Neutrophil (primary cell): Measurements from ENCODE around the gene MYO1B.

Experiments
- H3K27ac ChIP-seq: fragments of 200-600 bp; sonication (generic); 2 replicates; pipeline ENCODE4 v1.5.1; 2016; ENCODE audit warnings: mild to moderate bottlenecking, moderate library complexity
- H3K27me3 ChIP-seq: fragments of 200-600 bp; sonication (generic); 2 replicates; pipeline ENCODE4 v1.6.0; 2016; ENCODE audit warnings: mild to moderate bottlenecking
- H3K36me3 ChIP-seq: fragments of 200-600 bp; sonication (generic); 2 replicates; pipeline ENCODE4 v1.5.1; 2017
- H3K4me1 ChIP-seq, 2 experiments: fragments of 200-600 bp in 1 of 2; sonication (generic) in 1 of 2; 1 replicate in 1 of 2; 2 replicates in 1 of 2; pipeline versions ENCODE4 v1.5.1 to v1.6.1; 2013 to 2016; ENCODE audit warnings: low read depth in 1 of 2, low read length in 1 of 2, mild to moderate bottlenecking in 1 of 2, moderate library complexity in 1 of 2; ENCODE audit not compliant: control insufficient read depth in 1 of 2, insufficient read depth in 1 of 2
- H3K4me3 ChIP-seq, 2 experiments: fragments of 200-600 bp in 1 of 2; sonication (generic) in 1 of 2; 1 replicate in 1 of 2; 2 replicates in 1 of 2; pipeline ENCODE4 v1.5.1; 2013 to 2016; ENCODE audit warnings: low read depth in 1 of 2, low read length in 1 of 2, mild to moderate bottlenecking in 1 of 2, moderate library complexity in 1 of 2
- H3K9me3 ChIP-seq: fragments of 200-600 bp; sonication (generic); 2 replicates; pipeline ENCODE4 v1.5.1; 2016
- TF ChIP-seq, protein P1 (sequence below): fragments of 200-600 bp; sonication (generic); IDR thresholded peaks from 2 replicates; pipeline ENCODE4 v1.5.1; 2016; ENCODE audit warnings: antibody characterized with exemption

MYO1B gene

GRCh38 chr2:191202209-191202721 lies 42.9 kb upstream of the MYO1B start:
- TF ChIP-seq, protein P1, sequence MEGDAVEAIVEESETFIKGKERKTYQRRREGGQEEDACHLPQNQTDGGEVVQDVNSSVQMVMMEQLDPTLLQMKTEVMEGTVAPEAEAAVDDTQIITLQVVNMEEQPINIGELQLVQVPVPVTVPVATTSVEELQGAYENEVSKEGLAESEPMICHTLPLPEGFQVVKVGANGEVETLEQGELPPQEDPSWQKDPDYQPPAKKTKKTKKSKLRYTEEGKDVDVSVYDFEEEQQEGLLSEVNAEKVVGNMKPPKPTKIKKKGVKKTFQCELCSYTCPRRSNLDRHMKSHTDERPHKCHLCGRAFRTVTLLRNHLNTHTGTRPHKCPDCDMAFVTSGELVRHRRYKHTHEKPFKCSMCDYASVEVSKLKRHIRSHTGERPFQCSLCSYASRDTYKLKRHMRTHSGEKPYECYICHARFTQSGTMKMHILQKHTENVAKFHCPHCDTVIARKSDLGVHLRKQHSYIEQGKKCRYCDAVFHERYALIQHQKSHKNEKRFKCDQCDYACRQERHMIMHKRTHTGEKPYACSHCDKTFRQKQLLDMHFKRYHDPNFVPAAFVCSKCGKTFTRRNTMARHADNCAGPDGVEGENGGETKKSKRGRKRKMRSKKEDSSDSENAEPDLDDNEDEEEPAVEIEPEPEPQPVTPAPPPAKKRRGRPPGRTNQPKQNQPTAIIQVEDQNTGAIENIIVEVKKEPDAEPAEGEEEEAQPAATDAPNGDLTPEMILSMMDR: no peak
- H3K27ac ChIP-seq: no peak overlapping the region
- H3K9me3 ChIP-seq: no peaks in the 10 kb centered on the region
- H3K4me1 ChIP-seq: peaks cover 6 to 13% of the 10 kb centered on the region in 2 experiments
- peaks cover 6% of the 10 kb centered on the region for H3K27me3 ChIP-seq
- no peak overlapping the region for H3K4me3 ChIP-seq
- no peaks in the 10 kb centered on the region for H3K36me3 ChIP-seq

GRCh38 chr2:191202881-191203397 lies 42.3 kb upstream of the MYO1B start:
- TF ChIP-seq, protein P1: no peak
- Histone ChIP-seq H3K27ac (no peak overlapping the region), H3K36me3 (no peaks in the 10 kb centered on the region), H3K4me1 (peaks cover 5 to 10% of the 10 kb centered on the region in 2 experiments), H3K9me3 (no peaks in the 10 kb centered on the region), H3K27me3 (peaks cover 6% of the 10 kb centered on the region), H3K4me3 (no peak overlapping the region)

GRCh38 chr2:191204433-191204832 lies 40.8 kb upstream of the MYO1B start:
- no peaks in the 10 kb centered on the region for H3K36me3 ChIP-seq
- peaks cover 6% of the 10 kb centered on the region for H3K27me3 ChIP-seq
- no peak overlapping the region for H3K27ac ChIP-seq
- H3K9me3 ChIP-seq: no peaks in the 10 kb centered on the region
- H3K4me1 ChIP-seq: peaks cover 5 to 10% of the 10 kb centered on the region in 2 experiments
- TF ChIP-seq, protein P1: no peak
- no peak overlapping the region for H3K4me3 ChIP-seq

DNA sequence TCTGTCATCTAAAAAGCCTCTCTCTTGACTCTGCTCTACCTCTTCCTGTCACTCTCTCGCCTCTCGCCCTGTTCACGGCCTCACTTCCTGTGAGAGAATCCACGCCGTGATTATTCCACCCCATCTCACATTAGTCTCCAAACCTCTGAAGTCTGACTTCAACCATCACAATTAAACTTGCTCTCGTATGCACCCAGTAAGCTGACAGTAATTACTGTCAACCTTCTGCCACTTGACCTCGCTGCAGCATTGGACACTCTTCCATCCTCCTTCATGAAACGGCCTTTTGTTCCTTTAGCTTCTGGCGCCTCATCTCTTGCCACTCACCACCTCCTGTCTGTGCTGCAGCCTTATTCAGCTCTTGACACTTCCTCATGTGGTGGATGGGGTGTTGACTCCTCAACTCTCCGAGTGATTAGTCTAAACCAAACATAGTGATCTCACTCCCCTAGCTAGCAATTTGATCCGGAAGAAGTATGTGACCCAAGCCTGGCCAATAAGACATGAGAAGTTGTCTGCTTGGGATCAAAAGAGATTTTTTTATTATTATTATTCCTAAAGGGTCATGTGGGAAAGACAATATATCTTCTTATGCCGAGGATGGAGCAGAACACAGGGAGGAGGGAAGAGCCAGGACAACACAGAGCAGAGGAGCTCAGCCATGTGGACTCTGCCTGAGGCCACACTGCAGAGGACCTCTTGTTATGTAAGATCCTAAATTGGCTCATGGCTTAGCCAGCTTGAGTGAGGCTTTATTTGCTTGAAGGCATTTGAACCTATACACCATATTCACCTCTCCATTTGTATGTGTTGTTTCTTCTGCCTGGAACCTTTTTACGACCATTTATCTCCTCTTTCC lies 38.4 kb upstream of the MYO1B start:
- H3K27ac ChIP-seq: no peak overlapping the region
- H3K4me1 ChIP-seq: peaks cover 5 to 10% of the 10 kb centered on the region in 2 experiments
- H3K4me3 ChIP-seq: no peak overlapping the region
- H3K27me3 ChIP-seq: peaks cover 5% of the 10 kb centered on the region
- TF ChIP-seq, protein P1: no peak
- H3K9me3 ChIP-seq: peaks cover 3% of the 10 kb centered on the region
- H3K36me3 ChIP-seq: no peaks in the 10 kb centered on the region

DNA sequence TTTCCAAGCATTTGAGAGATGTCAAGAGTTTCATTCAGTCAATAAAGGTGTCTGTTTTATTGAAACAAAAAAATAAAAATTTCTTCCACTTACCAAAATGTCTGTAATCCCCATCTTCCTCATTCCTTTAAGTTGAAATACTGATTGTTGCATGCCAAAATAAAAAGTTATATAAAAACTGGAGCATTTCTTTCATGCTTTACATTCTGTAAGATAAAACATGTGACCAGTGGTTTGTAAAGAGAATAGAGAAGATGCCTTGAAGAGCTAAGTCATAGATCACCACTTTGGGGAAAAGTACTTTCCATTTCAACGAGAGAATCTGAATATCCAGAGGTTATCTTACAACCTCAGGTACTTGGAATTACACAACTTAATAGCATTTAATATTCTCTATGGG lies 35.9 kb upstream of the MYO1B start:
- Histone ChIP-seq H3K27ac (no peak overlapping the region), H3K4me3 (no peak overlapping the region)

More for the DNA sequence above, 35.9 kb upstream of the MYO1B start:
- Histone ChIP-seq H3K4me1 (peaks cover 0 to 3% of the 10 kb centered on the region in 2 experiments), H3K9me3 (peaks cover 7% of the 10 kb centered on the region), H3K27me3 (no peaks in the 10 kb centered on the region), H3K36me3 (no peaks in the 10 kb centered on the region)
- TF ChIP-seq, protein P1: no peak
